Measurements from ENCODE around the gene HMX1. TPM values are rescaled to one million over a fixed set of nuclear protein-coding genes. Genes with fewer than 3 reads are reported as not detected.

HMX1 gene
- total RNA-seq, 1 donor from 2014 or later: not detected

GRCh38 chr4:8915201-8916200, 43.9 kb upstream of the HMX1 start:
- ATAC-seq (ENCODE audit: low read depth) (no peak), DNase-seq (no peak)
- H3K4me3 Mint-ChIP-seq: no peak overlapping the region
- CTCF ChIA-PET: no interaction called here
- no peaks in the 10 kb centered on the region for H3K4me1 Mint-ChIP-seq
- intact Hi-C loops (cut with micrococcal nuclease): loop anchor here (10.0 kb wide), 1 partner anchor 311 kb away; no protein-coding TSS in a partner anchor
- H3K9me3 Mint-ChIP-seq: no peaks in the 10 kb centered on the region
- H3K27me3 Mint-ChIP-seq: peaks cover 2% of the 10 kb centered on the region
- no peaks in the 10 kb centered on the region for H3K36me3 Mint-ChIP-seq (ENCODE audit: low read depth)
- TF ChIP-seq CTCF (IDR thresholded peaks at IDR 0.05): no peak
- POLR2A ChIA-PET: no interaction called here
- no peak overlapping the region for H3K27ac Mint-ChIP-seq

GRCh38 chr4:8914461-8915171, 43.0 kb upstream of the HMX1 start:
- CTCF ChIA-PET: no interaction called here
- no peak for TF ChIP-seq CTCF (IDR thresholded peaks at IDR 0.05)

GRCh38 chr4:8913858-8914460, 42.3 kb upstream of the HMX1 start:
- H3K9me3 Mint-ChIP-seq: no peaks in the 10 kb centered on the region
- H3K36me3 Mint-ChIP-seq (ENCODE audit: low read depth): no peaks in the 10 kb centered on the region
- no peak overlapping the region for H3K27ac Mint-ChIP-seq
- DNase-seq (no peak), ATAC-seq (ENCODE audit: low read depth) (no peak)
- H3K4me1 Mint-ChIP-seq: no peaks in the 10 kb centered on the region
- intact Hi-C loops (cut with micrococcal nuclease): loop anchor here (10.0 kb wide), 1 partner anchor 309 kb away; no protein-coding TSS in a partner anchor
- TF ChIP-seq CTCF (IDR thresholded peaks at IDR 0.05): no peak
- no peaks in the 10 kb centered on the region for H3K27me3 Mint-ChIP-seq
- ChIA-PET POLR2A (no interaction called here), CTCF (no interaction called here)
- H3K4me3 Mint-ChIP-seq: no peak overlapping the region

More at GRCh38 chr4:8914461-8915171, 43.0 kb upstream of the HMX1 start:
- no peaks in the 10 kb centered on the region for H3K4me1 Mint-ChIP-seq
- no peaks in the 10 kb centered on the region for H3K27me3 Mint-ChIP-seq
- no peak for DNase-seq
- no peaks in the 10 kb centered on the region for H3K36me3 Mint-ChIP-seq (ENCODE audit: low read depth)
- ATAC-seq (ENCODE audit: low read depth): no peak
- no peaks in the 10 kb centered on the region for H3K9me3 Mint-ChIP-seq
- H3K4me3 Mint-ChIP-seq: no peak overlapping the region
- intact Hi-C loops (cut with micrococcal nuclease): loop anchor here (10.0 kb wide), 1 partner anchor 310 kb away; no protein-coding TSS in a partner anchor
- POLR2A ChIA-PET: no interaction called here
- no peak overlapping the region for H3K27ac Mint-ChIP-seq

- H3K4me3 Mint-ChIP-seq: no peak overlapping the region
- no peak overlapping the region for H3K27ac Mint-ChIP-seq
- H3K9me3 Mint-ChIP-seq: no peaks in the 10 kb centered on the region
- DNase-seq: peak; percentile 3
- TF ChIP-seq CTCF (IDR thresholded peaks at IDR 0.05): no peak
- intact Hi-C loops (cut with micrococcal nuclease): loop anchor here (10.0 kb wide), 1 partner anchor 308 kb away; no protein-coding TSS in a partner anchor
- ChIA-PET CTCF (no interaction called here), POLR2A (no interaction called here)
- no peaks in the 10 kb centered on the region for H3K27me3 Mint-ChIP-seq
- H3K4me1 Mint-ChIP-seq: no peaks in the 10 kb centered on the region
- no peaks in the 10 kb centered on the region for H3K36me3 Mint-ChIP-seq (ENCODE audit: low read depth)
- no peak for ATAC-seq (ENCODE audit: low read depth)
These were observed 41.6 kb upstream of the HMX1 start for GRCh38 chr4:8913121-8913857.

Data from activated B cell treated with CpG ODN at 0.5 μM for 24 hours (primary cell).